Bronchial epithelial cell (primary cell): Measurements from ENCODE around the gene NIPBL. TPM values are rescaled to one million over a fixed set of nuclear protein-coding genes. Genes with fewer than 3 reads are reported as not detected.

Source experiments
- DNase-seq: peaks from one replicate; pipeline ENCODE4 v3.0.0-alpha.2; 2010; ENCODE audit warnings: low read depth
- FAIRE-seq: peaks from 2 replicates; lab custom pipeline; 2011; peaks lifted over from hg19 to GRCh38; lab: Jason Lieb, UNC
- H3K27me3 ChIP-seq: 2 replicates; pipeline ENCODE4 v1.5.1; 2011; ENCODE audit warnings: low read length; ENCODE audit not compliant: control insufficient read depth, insufficient read depth
- H3K36me3 ChIP-seq: 2 replicates; pipeline ENCODE4 v1.5.1; 2011; ENCODE audit warnings: low read length; ENCODE audit not compliant: control insufficient read depth, insufficient read depth
- H3K4me3 ChIP-seq: 2 replicates; pipeline ENCODE4 v1.5.1; 2011; ENCODE audit warnings: mild to moderate bottlenecking, low read depth, low read length, control low read depth
- total RNA-seq: library from RNA; depleted of rRNA; stranded (reverse); fragments of >200 nt; gene quantifications from 2 replicates; pipeline ENCODE4 v1.2.1, GENCODE V29; 2014
- TF ChIP-seq, protein P1 (sequence below): IDR thresholded peaks from 2 replicates; pipeline ENCODE4 v1.5.1; 2011; ENCODE audit warnings: mild to moderate bottlenecking, moderate library complexity, low read length, control low read depth, inconsistent platforms; ENCODE audit not compliant: insufficient read depth, severe bottlenecking

Gene NIPBL
- total RNA-seq, 1 donor from 2014 or later = 20.0 TPM

DNA sequence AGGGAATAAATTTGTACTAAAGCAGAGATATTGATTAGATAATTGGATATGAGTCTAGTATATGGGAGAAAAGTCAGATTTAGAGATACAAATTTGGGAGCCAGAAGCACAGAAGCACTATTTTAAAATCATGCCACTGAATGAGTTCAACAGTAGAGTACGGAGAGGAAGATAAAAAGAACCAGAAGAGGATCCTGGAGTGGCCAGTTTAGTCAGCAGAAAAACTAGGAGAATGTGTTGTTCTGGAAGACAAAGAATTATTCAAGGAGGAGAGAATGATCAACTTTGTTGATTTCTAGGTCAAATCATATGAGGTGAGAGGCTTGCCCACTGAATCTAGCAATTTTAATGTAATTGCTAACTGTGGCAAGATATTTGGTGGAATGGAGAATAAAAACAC, 67.0 kb downstream of the NIPBL start:
- no peaks in the 10 kb centered on the region for H3K36me3 ChIP-seq
- TF ChIP-seq, protein P1, sequence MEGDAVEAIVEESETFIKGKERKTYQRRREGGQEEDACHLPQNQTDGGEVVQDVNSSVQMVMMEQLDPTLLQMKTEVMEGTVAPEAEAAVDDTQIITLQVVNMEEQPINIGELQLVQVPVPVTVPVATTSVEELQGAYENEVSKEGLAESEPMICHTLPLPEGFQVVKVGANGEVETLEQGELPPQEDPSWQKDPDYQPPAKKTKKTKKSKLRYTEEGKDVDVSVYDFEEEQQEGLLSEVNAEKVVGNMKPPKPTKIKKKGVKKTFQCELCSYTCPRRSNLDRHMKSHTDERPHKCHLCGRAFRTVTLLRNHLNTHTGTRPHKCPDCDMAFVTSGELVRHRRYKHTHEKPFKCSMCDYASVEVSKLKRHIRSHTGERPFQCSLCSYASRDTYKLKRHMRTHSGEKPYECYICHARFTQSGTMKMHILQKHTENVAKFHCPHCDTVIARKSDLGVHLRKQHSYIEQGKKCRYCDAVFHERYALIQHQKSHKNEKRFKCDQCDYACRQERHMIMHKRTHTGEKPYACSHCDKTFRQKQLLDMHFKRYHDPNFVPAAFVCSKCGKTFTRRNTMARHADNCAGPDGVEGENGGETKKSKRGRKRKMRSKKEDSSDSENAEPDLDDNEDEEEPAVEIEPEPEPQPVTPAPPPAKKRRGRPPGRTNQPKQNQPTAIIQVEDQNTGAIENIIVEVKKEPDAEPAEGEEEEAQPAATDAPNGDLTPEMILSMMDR = no peak
- no peak for DNase-seq
- H3K4me3 ChIP-seq = no peak overlapping the region
- no peak for FAIRE-seq
- H3K27me3 ChIP-seq = no peaks in the 10 kb centered on the region

- H3K36me3 ChIP-seq = no peaks in the 10 kb centered on the region
- DNase-seq = no peak
- TF ChIP-seq, protein P1 = no peak
- H3K4me3 ChIP-seq = no peak overlapping the region
- FAIRE-seq = no peak
- no peaks in the 10 kb centered on the region for H3K27me3 ChIP-seq
These were observed 67.5 kb downstream of the NIPBL start for GRCh38 chr5:36944024-36944423.

DNA sequence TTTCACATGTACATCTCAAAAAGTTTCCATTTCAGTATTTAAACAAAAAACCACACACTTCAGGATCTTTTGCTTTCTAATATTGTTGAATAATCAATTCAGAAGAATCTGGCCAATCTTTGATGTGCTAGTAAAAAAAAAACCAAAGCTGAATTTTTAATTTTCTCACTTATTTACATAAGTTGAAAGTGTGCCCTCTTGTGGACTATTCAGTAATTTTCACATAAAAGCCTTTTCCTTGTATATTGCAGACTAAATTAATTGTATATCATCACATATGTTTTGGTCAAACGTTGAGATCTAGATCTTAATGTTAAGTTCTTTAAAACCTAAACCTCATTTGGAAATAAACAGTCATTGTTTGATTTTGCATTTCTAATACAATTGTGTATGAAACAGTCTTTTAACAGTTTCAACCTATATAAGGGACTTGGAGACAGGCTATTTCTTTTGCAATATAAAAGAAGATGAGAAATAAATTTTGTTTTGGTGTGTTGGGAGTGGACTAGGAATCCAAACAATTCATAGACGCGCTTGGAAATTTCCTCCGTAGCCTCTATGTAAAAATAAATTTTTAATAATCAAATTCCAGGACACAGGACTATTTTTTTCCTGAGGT, 68.1 kb downstream of the NIPBL start:
- Histone ChIP-seq H3K27me3 (no peaks in the 10 kb centered on the region), H3K4me3 (no peak overlapping the region), H3K36me3 (no peaks in the 10 kb centered on the region)
- FAIRE-seq (no peak), DNase-seq (peak; percentile 74)
- TF ChIP-seq, protein P1 = peak; percentile 23

GRCh38 chr5:36945687-36946086, 69.1 kb downstream of the NIPBL start:
- Histone ChIP-seq H3K27me3 (no peaks in the 10 kb centered on the region), H3K36me3 (no peaks in the 10 kb centered on the region), H3K4me3 (no peak overlapping the region)
- no peak for FAIRE-seq
- TF ChIP-seq, protein P1 = no peak
- DNase-seq = no peak

DNA sequence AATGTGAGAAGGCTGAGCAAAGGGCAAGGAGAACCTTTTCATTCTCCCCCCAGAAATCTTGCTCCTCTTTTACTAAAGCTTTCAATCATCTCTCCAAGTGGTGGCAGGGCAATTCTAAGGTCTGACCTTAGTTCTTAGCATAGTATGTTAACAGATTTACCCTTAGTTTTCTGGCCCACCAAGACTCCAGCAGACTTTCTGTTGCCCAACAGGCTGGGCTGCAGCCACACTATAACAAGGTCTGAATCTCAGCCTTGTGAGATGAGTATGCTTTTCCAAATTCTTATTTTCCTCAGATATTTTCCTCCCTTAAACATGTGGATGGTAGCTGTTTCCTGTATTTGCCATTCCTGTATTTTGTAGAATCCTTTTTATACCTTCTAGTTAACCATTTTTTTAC, 69.5 kb downstream of the NIPBL start:
- H3K27me3 ChIP-seq = no peaks in the 10 kb centered on the region
- H3K36me3 ChIP-seq = no peaks in the 10 kb centered on the region
- no peak for DNase-seq
- no peak overlapping the region for H3K4me3 ChIP-seq
- FAIRE-seq = no peak
- TF ChIP-seq, protein P1 = no peak

GRCh38 chr5:36948041-36948440, 71.5 kb downstream of the NIPBL start:
- no peaks in the 10 kb centered on the region for H3K27me3 ChIP-seq
- no peak for DNase-seq
- H3K4me3 ChIP-seq = no peak overlapping the region
- FAIRE-seq = no peak
- TF ChIP-seq, protein P1 = no peak
- no peaks in the 10 kb centered on the region for H3K36me3 ChIP-seq
